H9 (cell line): Measurements from ENCODE around the gene HSD3B1. TPM values are rescaled to one million over a fixed set of nuclear protein-coding genes. Genes with fewer than 3 reads are reported as not detected.

ENCODE experiments used
- DNase-seq: peaks from one replicate; pipeline ENCODE4 v3.0.0-alpha.2; 2017
- H2AFZ ChIP-seq: one replicate; pipeline ENCODE4 v1.6.1; 2013; ENCODE audit warnings: mild to moderate bottlenecking, low read length, control low read depth, moderate library complexity
- H2AK5ac ChIP-seq: 2 replicates; pipeline ENCODE4 v1.6.1; 2013; ENCODE audit warnings: low read length, control low read depth, mixed read lengths; ENCODE audit not compliant: insufficient read length
- H2BK120ac ChIP-seq: one replicate; pipeline ENCODE4 v1.6.1; 2013; ENCODE audit warnings: low read depth, mild to moderate bottlenecking, low read length, control low read depth, inconsistent platforms; ENCODE audit not compliant: poor library complexity, severe bottlenecking
- H2BK12ac ChIP-seq: 2 replicates; pipeline ENCODE4 v1.6.1; 2013; ENCODE audit warnings: low read length, control low read depth, mixed read lengths, low read depth; ENCODE audit not compliant: insufficient read length
- H2BK15ac ChIP-seq: 2 replicates; pipeline ENCODE4 v1.6.1; 2013; ENCODE audit warnings: low read depth, low read length, control low read depth
- H2BK20ac ChIP-seq: one replicate; pipeline ENCODE4 v1.6.1; 2013; ENCODE audit warnings: low read depth, mild to moderate bottlenecking, low read length, control low read depth, inconsistent platforms; ENCODE audit not compliant: poor library complexity, severe bottlenecking
- H2BK5ac ChIP-seq: 2 replicates; pipeline ENCODE4 v1.6.1; 2013; ENCODE audit warnings: low read length, control low read depth, mixed read lengths; ENCODE audit not compliant: insufficient read length
- H3K14ac ChIP-seq: 2 replicates; pipeline ENCODE4 v1.6.1; 2013; ENCODE audit warnings: low read length, control low read depth; ENCODE audit not compliant: insufficient read depth
- H3K18ac ChIP-seq: 2 replicates; pipeline ENCODE4 v1.6.1; 2013; ENCODE audit warnings: low read depth, mild to moderate bottlenecking, mixed read lengths, low read length, control low read depth; ENCODE audit not compliant: insufficient read length
- H3K23ac ChIP-seq: 2 replicates; pipeline ENCODE4 v1.6.1; 2013; ENCODE audit warnings: low read length, control low read depth, mixed read lengths, low read depth; ENCODE audit not compliant: insufficient read length
- H3K23me2 ChIP-seq: 2 replicates; pipeline ENCODE4 v1.6.1; 2013; ENCODE audit warnings: low read depth, mild to moderate bottlenecking, mixed read lengths, low read length, control low read depth; ENCODE audit not compliant: insufficient read length, poor library complexity, severe bottlenecking
- H3K27ac ChIP-seq: 2 replicates; pipeline ENCODE4 v1.5.1; 2013; ENCODE audit warnings: low read length, control low read depth, mixed read lengths, low read depth; ENCODE audit not compliant: insufficient read length
- H3K27me3 ChIP-seq: 2 replicates; pipeline ENCODE4 v1.6.1; 2013; ENCODE audit warnings: low read length, control low read depth, inconsistent platforms; ENCODE audit not compliant: insufficient read depth
- H3K4ac ChIP-seq: 2 replicates; pipeline ENCODE4 v1.6.1; 2013; ENCODE audit warnings: low read depth, mild to moderate bottlenecking, control low read depth, inconsistent platforms, low read length, moderate library complexity
- H3K4me1 ChIP-seq: 2 replicates; pipeline ENCODE4 v1.6.1; 2013; ENCODE audit warnings: low read length, control low read depth, inconsistent platforms; ENCODE audit not compliant: insufficient read depth
- H3K4me2 ChIP-seq: 2 replicates; pipeline ENCODE4 v1.6.1; 2013; ENCODE audit warnings: low read length, control low read depth, mixed read lengths; ENCODE audit not compliant: insufficient read length, insufficient read depth
- H3K56ac ChIP-seq: 2 replicates; pipeline ENCODE4 v1.6.1; 2013; ENCODE audit warnings: low read depth, mild to moderate bottlenecking, mixed read lengths, low read length, control low read depth; ENCODE audit not compliant: insufficient read length
- H3K79me1 ChIP-seq: 2 replicates; pipeline ENCODE4 v1.6.1; 2013; ENCODE audit warnings: low read depth, mild to moderate bottlenecking, moderate library complexity, low read length, control low read depth, inconsistent platforms; ENCODE audit not compliant: insufficient read depth, poor library complexity, severe bottlenecking
- H3K79me2 ChIP-seq: 2 replicates; pipeline ENCODE4 v1.6.1; 2013; ENCODE audit warnings: low read length, control low read depth, inconsistent platforms; ENCODE audit not compliant: insufficient read depth
- H3K9ac ChIP-seq: 2 replicates; pipeline ENCODE4 v1.6.1; 2013; ENCODE audit warnings: low read length, control low read depth, mixed read lengths; ENCODE audit not compliant: insufficient read length; ENCODE audit errors: extremely low read depth
- H3K9me3 ChIP-seq: one replicate; pipeline ENCODE4 v1.6.1; 2013; ENCODE audit warnings: low read depth, low read length, inconsistent platforms; ENCODE audit not compliant: control insufficient read depth
- H3T11ph ChIP-seq: one replicate; pipeline ENCODE4 v1.6.1; 2013; ENCODE audit warnings: mild to moderate bottlenecking, low read length, control low read depth, inconsistent platforms
- H4K20me1 ChIP-seq: one replicate; pipeline ENCODE4 v1.6.1; 2013; ENCODE audit not compliant: control insufficient read depth, insufficient read length, insufficient read depth
- H4K5ac ChIP-seq: 2 replicates; pipeline ENCODE4 v1.6.1; 2013; ENCODE audit warnings: low read depth, mild to moderate bottlenecking, mixed read lengths, low read length, control low read depth; ENCODE audit not compliant: insufficient read length
- H4K8ac ChIP-seq: replicated peaks from 2 replicates; pipeline ENCODE4 v1.6.1; 2013; ENCODE audit warnings: low read length, control low read depth, mixed read lengths, low read depth; ENCODE audit not compliant: insufficient read length
- H4K91ac ChIP-seq: 2 replicates; pipeline ENCODE4 v1.6.1; 2013; ENCODE audit warnings: low read depth, mild to moderate bottlenecking, moderate library complexity, mixed read lengths, low read length, control low read depth; ENCODE audit not compliant: insufficient read length
- H3K27ac Mint-ChIP-seq, 3 experiments: 2 replicates in 2 of 3; 3 replicates in 1 of 3; pipeline ENCODE4 v1.8.0; 2020 to 2021; ENCODE audit warnings: mixed read lengths in 3 of 3, mild to moderate bottlenecking in 1 of 3, moderate library complexity in 1 of 3
- H3K27me3 Mint-ChIP-seq: 2 replicates; pipeline ENCODE4 v1.8.0; 2021; ENCODE audit warnings: low read depth, mild to moderate bottlenecking, moderate library complexity, mixed read lengths
- H3K36me3 Mint-ChIP-seq, 3 experiments: 2 replicates in 2 of 3; 3 replicates in 1 of 3; pipeline ENCODE4 v1.8.0; 2020 to 2021; ENCODE audit warnings: low read depth in 3 of 3, mixed read lengths in 3 of 3; ENCODE audit not compliant: insufficient read depth in 1 of 3
- H3K4me1 Mint-ChIP-seq, 2 experiments: 2 replicates each; pipeline ENCODE4 v1.8.0; 2020; ENCODE audit warnings: mixed read lengths in 2 of 2
- H3K4me3 Mint-ChIP-seq, 2 experiments: 2 replicates in 1 of 2; 3 replicates in 1 of 2; pipeline ENCODE4 v1.8.0; 2020 to 2021; ENCODE audit warnings: mild to moderate bottlenecking in 2 of 2, mixed read lengths in 2 of 2, moderate library complexity in 1 of 2
- H3K9me3 Mint-ChIP-seq, 2 experiments: 2 replicates in 1 of 2; 3 replicates in 1 of 2; pipeline ENCODE4 v1.8.0; 2020; ENCODE audit warnings: mild to moderate bottlenecking in 2 of 2, mixed read lengths in 2 of 2, moderate library complexity in 1 of 2
- WGBS: extraction: QIAGEN DNeasy Blood & Tissue Kit; methylation state at CpG from one replicate; pipeline ENCODE4 v1.1.7; 2013; ENCODE audit warnings: missing lambda C conversion rate, low lambda C conversion rate, mixed read lengths; ENCODE audit not compliant: insufficient read length; ENCODE audit errors: extremely low coverage; 5-methylcytosine and 5-hydroxymethylcytosine counted together
- total RNA-seq: library from RNA; stranded (reverse); gene quantifications from 2 replicates; pipeline ENCODE4 v1.2.1, GENCODE V29; 2021
- TF ChIP-seq, protein P1 (sequence below): fragments of 200-600 bp; sonication (generic); conservative IDR thresholded peaks from 3 replicates; pipeline ENCODE4 v1.8.0; 2021; ENCODE audit warnings: antibody characterized with exemption, mild to moderate bottlenecking

HSD3B1 gene
- total RNA-seq, 1 experiment from 2014 or later: not detected

GRCh38 chr1:119510046-119510445, 3.0 kb downstream of the HSD3B1 start:
- H3T11ph ChIP-seq: no peak overlapping the region
- H3K36me3 Mint-ChIP-seq: no peaks in the 10 kb centered on the region
- H2BK15ac ChIP-seq: no peak overlapping the region
- H3K23me2 ChIP-seq: no peaks in the 10 kb centered on the region
- no CpG with 5 or more reads among the region's 2 CpGs for WGBS
- H3K9me3 Mint-ChIP-seq: no peaks in the 10 kb centered on the region
- H3K27ac Mint-ChIP-seq: no peak overlapping the region
- no peak overlapping the region for H4K5ac ChIP-seq
- no peak overlapping the region for H3K27ac ChIP-seq
- no peak overlapping the region for H3K9ac ChIP-seq
- peaks cover 1% of the 10 kb centered on the region for H3K27me3 Mint-ChIP-seq
- no peak overlapping the region for H2BK120ac ChIP-seq
- H3K27me3 ChIP-seq: no peaks in the 10 kb centered on the region
- no peak for DNase-seq
- no peaks in the 10 kb centered on the region for H4K20me1 ChIP-seq
- no peak overlapping the region for H4K91ac ChIP-seq
- no peaks in the 10 kb centered on the region for H3K79me1 ChIP-seq
- H2BK20ac ChIP-seq: no peak overlapping the region
- H3K14ac ChIP-seq: no peak overlapping the region
- H3K4ac ChIP-seq: no peak overlapping the region
- no peak overlapping the region for H3K18ac ChIP-seq
- no peak overlapping the region for H4K8ac ChIP-seq
- no peak overlapping the region for H2AFZ ChIP-seq
- H3K23ac ChIP-seq: no peak overlapping the region
- H3K9me3 ChIP-seq: no peaks in the 10 kb centered on the region
- TF ChIP-seq, protein P1, sequence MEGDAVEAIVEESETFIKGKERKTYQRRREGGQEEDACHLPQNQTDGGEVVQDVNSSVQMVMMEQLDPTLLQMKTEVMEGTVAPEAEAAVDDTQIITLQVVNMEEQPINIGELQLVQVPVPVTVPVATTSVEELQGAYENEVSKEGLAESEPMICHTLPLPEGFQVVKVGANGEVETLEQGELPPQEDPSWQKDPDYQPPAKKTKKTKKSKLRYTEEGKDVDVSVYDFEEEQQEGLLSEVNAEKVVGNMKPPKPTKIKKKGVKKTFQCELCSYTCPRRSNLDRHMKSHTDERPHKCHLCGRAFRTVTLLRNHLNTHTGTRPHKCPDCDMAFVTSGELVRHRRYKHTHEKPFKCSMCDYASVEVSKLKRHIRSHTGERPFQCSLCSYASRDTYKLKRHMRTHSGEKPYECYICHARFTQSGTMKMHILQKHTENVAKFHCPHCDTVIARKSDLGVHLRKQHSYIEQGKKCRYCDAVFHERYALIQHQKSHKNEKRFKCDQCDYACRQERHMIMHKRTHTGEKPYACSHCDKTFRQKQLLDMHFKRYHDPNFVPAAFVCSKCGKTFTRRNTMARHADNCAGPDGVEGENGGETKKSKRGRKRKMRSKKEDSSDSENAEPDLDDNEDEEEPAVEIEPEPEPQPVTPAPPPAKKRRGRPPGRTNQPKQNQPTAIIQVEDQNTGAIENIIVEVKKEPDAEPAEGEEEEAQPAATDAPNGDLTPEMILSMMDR: no peak
- no peak overlapping the region for H2BK5ac ChIP-seq
- H3K4me1 ChIP-seq: no peaks in the 10 kb centered on the region
- H3K4me3 Mint-ChIP-seq: no peak overlapping the region
- no peak overlapping the region for H3K56ac ChIP-seq
- H2AK5ac ChIP-seq: no peak overlapping the region
- H2BK12ac ChIP-seq: no peak overlapping the region
- no peaks in the 10 kb centered on the region for H3K4me1 Mint-ChIP-seq
- no peaks in the 10 kb centered on the region for H3K79me2 ChIP-seq
- H3K4me2 ChIP-seq: no peak overlapping the region
